Measurements from ENCODE around the gene SORCS2.
"Not testable (repeated sequence)": the region's sequence is repeated elsewhere in the genome, so short reads cannot be mapped to it uniquely, and the experiment has no call there.

Gene SORCS2

DNA sequence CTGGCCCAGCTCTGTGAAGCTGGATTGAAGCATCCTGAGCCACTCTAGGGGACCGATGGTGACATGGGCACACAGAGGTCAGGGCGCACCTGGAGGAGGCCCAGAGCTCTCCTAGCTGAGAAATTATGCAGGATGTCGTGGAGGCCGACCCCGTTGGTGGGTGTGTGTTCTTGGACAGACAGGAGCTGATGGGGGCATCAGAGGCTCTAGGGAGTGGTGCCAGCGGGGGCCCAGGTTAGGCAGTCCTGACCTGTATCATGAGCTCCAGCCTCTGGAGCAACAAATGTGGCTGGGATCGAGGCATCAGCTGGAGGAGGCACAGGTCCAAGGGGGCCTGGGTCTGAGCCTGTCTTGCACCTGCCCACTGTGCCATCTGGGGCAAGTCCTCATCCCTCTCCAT, 367.0 kb downstream of the SORCS2 start:
- no peak for DNase-seq (ENCODE audit: low spot score)

- no peak for DNase-seq (ENCODE audit: low spot score)
Measured at GRCh38 chr4:7559741-7560395, 367.5 kb downstream of the SORCS2 start.

DNA sequence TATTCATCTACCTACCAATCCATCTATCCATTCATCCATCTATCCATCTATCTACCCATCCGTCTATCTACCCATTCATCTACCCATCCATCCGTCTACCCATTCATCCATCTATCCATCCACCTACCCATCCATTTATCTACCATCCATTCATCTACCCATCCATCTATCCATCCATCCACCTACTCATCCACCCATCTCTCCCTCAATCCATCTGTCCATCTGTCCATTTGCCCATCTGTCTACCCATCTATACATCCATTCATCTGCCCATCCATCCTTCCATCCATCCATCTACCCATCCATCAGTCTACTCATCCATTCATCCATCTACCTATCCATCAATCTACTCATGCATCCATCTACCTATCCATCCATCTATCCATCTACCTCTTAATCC, 369.2 kb downstream of the SORCS2 start:
- no peak for DNase-seq (ENCODE audit: low spot score)

GRCh38 chr4:7564242-7564641, 371.9 kb downstream of the SORCS2 start:
- no peak for DNase-seq (ENCODE audit: low spot score)

- DNase-seq (ENCODE audit: low spot score), result no peak
Measured at GRCh38 chr4:7565483-7565882, 373.1 kb downstream of the SORCS2 start.

GRCh38 chr4:7569810-7570783, 377.8 kb downstream of the SORCS2 start:
- DNase-seq (ENCODE audit: low spot score), result no peak

DNA sequence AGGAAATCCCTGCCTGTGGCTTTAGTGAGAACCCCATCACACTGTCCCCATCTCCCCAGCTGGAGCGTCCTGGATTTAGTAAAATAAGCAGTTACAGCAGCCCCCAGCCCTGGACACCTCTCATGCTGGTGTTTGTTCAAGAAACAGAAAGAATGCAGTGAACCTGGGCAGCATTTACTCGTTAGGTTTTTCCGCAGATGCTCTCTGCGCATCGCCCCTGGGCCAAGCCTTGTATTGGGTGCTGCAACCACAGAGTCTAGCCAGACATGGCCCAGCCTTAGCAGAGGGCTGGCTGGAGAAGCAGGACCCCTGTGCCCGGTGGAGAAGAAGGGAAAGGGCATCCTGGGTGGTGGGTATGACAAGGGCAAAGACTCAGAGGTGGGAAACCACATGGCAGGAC, 378.7 kb downstream of the SORCS2 start:
- no peak for DNase-seq (ENCODE audit: low spot score)

DNA sequence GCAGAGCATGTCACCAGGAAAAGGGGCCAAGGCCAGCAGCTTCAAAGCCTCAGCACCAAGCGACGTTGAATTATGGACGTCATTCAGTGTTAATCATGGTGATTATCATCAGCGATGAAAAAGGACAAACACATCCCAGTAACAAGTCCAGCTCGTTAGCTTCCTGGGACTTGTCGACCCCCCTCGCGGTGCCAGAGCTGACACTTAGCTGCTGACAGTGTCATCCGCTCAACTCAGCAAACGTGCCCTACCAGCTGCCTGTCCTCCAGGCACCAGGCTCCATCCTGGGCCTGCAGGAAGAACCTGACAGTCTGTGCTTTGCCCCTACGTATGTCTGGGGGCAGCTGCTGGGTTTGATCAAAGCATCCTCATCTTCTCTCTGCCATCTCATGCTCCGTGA, 379.4 kb downstream of the SORCS2 start:
- DNase-seq (ENCODE audit: low spot score), result no peak

- no peak for DNase-seq (ENCODE audit: low spot score)
Measured at GRCh38 chr4:7572894-7573293, 380.6 kb downstream of the SORCS2 start.

DNA sequence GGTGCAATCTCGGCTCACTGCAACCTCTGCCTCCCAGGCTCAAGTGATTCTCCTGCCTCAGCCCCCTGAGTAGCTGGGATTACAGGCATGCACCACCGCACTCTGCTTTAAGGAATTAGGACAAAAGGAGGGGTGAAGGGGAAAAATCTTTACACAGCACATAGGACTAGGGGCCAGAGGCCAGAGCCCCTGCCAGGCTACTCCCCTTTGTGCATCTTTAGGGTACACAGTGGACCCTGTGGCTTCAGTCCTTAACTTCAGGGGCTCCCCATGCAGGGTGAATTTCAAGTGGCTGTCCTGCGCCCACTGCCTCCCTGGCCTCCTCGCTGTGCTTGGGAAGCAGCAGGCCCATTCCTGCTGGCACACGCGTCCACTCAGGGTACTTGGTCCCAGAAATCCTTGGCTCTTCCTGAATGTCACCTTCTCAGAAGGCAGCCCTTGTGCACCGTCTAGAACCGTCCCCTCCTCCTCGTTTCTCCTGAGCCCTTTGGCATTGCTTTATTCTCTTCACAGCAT, 381.3 kb downstream of the SORCS2 start:
- DNase-seq (ENCODE audit: low spot score), result no peak

DNA sequence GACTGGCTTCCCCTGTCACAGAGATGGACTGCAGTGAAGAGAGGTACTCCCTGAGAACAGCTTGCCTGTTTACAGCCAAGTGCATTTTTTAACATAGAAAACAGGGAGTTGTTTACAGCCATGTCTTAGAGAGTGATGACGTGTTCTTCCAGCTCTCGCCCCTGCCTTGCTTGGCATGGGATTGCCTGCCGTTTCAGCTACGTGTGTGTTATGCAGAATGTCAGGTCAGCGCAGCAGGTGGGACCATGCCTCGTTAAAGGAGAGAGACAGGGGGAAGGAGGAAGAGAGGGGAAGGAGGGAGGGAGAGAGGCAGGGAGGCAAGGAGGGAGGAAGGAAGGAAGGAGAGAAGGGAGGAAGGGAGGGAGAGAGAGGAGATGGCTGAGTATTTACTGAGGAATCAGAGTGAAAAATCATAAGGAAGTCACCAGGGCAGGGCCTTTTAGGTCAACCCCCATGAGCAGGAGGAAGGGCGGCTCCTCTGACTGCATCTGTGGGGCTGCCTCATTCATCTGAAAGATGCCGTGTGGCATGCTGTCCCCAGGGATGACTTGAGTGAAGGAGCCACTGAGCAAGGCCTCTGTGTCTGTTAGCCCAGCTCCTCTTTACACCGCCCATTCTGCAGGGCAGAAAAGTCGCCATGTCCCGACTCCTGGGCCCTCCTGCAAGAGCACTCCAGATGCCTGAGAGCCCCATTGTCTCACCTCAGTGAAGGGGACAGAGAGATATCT, 382.1 kb downstream of the SORCS2 start:
- DNase-seq (ENCODE audit: low spot score), result no peak

DNA sequence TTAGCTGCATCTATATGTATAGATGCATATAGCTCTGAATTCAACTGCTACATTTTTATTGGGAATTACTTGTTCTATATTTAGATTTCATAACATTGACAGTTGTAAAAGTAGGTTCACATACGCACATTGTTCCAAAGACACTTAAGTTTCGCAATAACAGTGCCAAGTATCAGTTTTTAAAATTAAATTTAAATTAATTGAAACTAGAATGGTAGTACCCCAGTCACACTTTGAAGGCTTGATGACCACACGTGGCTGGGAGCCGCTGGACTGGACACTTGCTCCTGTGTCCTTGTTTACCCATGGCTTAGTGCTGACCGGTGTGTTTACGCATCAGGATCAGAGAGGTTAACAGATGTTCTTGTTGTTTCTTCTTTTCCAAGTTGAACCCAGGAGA, 383.1 kb downstream of the SORCS2 start:
- no peak for DNase-seq (ENCODE audit: low spot score)

DNA sequence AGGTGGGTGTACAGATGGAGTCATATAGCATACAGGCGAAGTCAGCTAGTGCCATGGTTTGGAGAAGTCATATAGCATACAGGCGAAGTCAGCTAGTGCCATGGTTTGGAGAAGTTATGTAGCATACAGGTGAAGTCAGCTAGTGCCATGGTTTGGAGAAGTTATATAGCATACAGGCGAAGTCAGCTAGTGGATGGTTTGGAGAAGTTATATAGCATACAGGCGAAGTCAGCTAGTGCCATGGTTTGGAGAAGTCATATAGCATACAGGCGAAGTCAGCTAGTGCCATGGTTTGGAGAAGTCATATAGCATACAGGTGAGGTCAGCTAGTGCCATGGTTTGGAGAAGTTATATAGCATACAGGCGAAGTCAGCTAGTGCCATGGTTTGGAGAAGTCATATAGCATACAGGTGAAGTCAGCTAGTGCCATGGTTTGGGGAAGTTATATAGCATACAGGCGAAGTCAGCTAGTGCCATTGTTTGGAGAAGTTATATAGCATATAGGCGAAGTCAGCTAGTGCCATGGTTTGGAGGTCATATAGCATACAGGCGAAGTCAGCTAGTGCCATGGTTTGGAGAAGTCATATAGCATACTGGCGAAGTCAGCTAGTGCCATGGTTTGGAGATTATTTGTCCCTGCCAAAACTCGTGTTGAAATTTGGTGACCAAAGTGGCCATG, 385.2 kb downstream of the SORCS2 start:
- DNase-seq (ENCODE audit: low spot score), result not testable (repeated sequence)

- no peak for DNase-seq (ENCODE audit: low spot score)
Measured at GRCh38 chr4:7581477-7581876, 389.1 kb downstream of the SORCS2 start.

GRCh38 chr4:7582313-7583097, 390.2 kb downstream of the SORCS2 start:
- DNase-seq (ENCODE audit: low spot score), result no peak

- no peak for DNase-seq (ENCODE audit: low spot score)
Measured at GRCh38 chr4:7584098-7584497, 391.8 kb downstream of the SORCS2 start.

GRCh38 chr4:7584606-7585159, 392.3 kb downstream of the SORCS2 start:
- no peak for DNase-seq (ENCODE audit: low spot score)

DNA sequence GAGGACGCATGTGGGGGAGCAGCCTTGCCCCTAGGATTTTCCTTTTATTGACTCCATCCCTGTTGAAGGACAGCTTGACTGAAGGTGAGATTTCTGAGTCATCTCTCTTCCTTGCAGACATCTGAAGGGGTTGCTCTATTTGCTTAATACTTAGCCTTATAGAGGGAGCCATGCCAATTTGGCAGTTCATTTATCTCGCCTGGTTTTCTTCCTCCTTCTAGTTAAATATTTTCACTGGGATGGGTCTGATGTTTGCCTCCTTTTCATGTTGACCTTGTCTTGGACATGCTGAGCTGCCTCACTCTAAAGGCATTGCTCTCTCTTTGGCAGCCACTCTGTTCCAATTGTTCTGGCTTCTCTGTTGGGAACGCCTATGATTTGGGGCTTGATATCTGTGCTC, 393.4 kb downstream of the SORCS2 start:
- DNase-seq (ENCODE audit: low spot score), result no peak

GRCh38 chr4:7587433-7588405, 395.4 kb downstream of the SORCS2 start:
- no peak for DNase-seq (ENCODE audit: low spot score)

- no peak for DNase-seq (ENCODE audit: low spot score)
Measured at GRCh38 chr4:7590189-7590588, 397.9 kb downstream of the SORCS2 start.

All from kidney capillary endothelial cell (primary cell).